ENCODE measurements around the gene NKTR. TPM values are rescaled to one million over a fixed set of nuclear protein-coding genes. Genes with fewer than 3 reads are reported as not detected.

Gene NKTR
- total RNA-seq, 1 donor: 80.3 TPM

- peaks cover 12% of the 10 kb centered on the region for H3K4me1 ChIP-seq (ENCODE audit: insufficient read depth, low read length)
- peak; percentile 100 for DNase-seq (ENCODE audit: insufficient read length, low spot score, missing footprints)
- no peaks in the 10 kb centered on the region for H4K20me1 ChIP-seq (ENCODE audit: insufficient read depth, low read length)
- peak within 1 kb of the TSS; percentile 96 for H3K4me2 ChIP-seq (ENCODE audit: insufficient read depth, low read length)
- peak within 1 kb of the TSS; percentile 92 for H2AFZ ChIP-seq (ENCODE audit: low read length)
- H3K36me3 ChIP-seq (ENCODE audit: insufficient read depth, low read length): no peaks in the 10 kb centered on the region
- H3K27me3 ChIP-seq (ENCODE audit: insufficient read depth, low read length): no peaks in the 10 kb centered on the region
- peak; percentile 11 for TF ChIP-seq CTCF (IDR thresholded peaks at IDR 0.05; ENCODE audit: extremely low read depth, low read depth, low read length)
- H3K79me2 ChIP-seq (ENCODE audit: insufficient read depth, low read length): peaks cover 45% of the 10 kb centered on the region
- peak within 1 kb of the TSS; percentile 77 for H3K27ac ChIP-seq (ENCODE audit: low read depth, low read length)
- H3K4me3 ChIP-seq (ENCODE audit: insufficient read depth, low read length): peak within 1 kb of the TSS; percentile 97
- H3K9me3 ChIP-seq (ENCODE audit: low read depth, low read length): no peaks in the 10 kb centered on the region
Measured at GRCh38 chr3:42581709-42582473, 18.6 kb upstream of the NKTR start, which contains the start of gene SEC22C. SEC22C (minus strand) TSS chr3:42581967; CDS start chr3:42569046, 12,921 bp downstream.

GRCh38 chr3:42582474-42583070, 17.9 kb upstream of the NKTR start:
- Histone ChIP-seq H4K20me1 (ENCODE audit: insufficient read depth, low read length) (no peaks in the 10 kb centered on the region), H3K4me2 (ENCODE audit: insufficient read depth, low read length) (peak overlapping the region; percentile 96), H3K36me3 (ENCODE audit: insufficient read depth, low read length) (no peaks in the 10 kb centered on the region), H2AFZ (ENCODE audit: low read length) (peak overlapping the region; percentile 92), H3K27me3 (ENCODE audit: insufficient read depth, low read length) (no peaks in the 10 kb centered on the region), H3K9me3 (ENCODE audit: low read depth, low read length) (no peaks in the 10 kb centered on the region), H3K27ac (ENCODE audit: low read depth, low read length) (peak overlapping the region; percentile 77), H3K4me1 (ENCODE audit: insufficient read depth, low read length) (peaks cover 12% of the 10 kb centered on the region), H3K4me3 (ENCODE audit: insufficient read depth, low read length) (peak overlapping the region; percentile 97), H3K79me2 (ENCODE audit: insufficient read depth, low read length) (peaks cover 39% of the 10 kb centered on the region)
- no peak for TF ChIP-seq CTCF (IDR thresholded peaks at IDR 0.05; ENCODE audit: extremely low read depth, low read depth, low read length)
- DNase-seq (ENCODE audit: insufficient read length, low spot score, missing footprints): no peak

GRCh38 chr3:42588625-42589024, 11.9 kb upstream of the NKTR start:
- no peak overlapping the region for H2AFZ ChIP-seq (ENCODE audit: low read length)
- no peak overlapping the region for H3K27ac ChIP-seq (ENCODE audit: low read depth, low read length)
- peaks cover 21% of the 10 kb centered on the region for H3K79me2 ChIP-seq (ENCODE audit: insufficient read depth, low read length)
- H3K27me3 ChIP-seq (ENCODE audit: insufficient read depth, low read length): no peaks in the 10 kb centered on the region
- no peak overlapping the region for H3K4me2 ChIP-seq (ENCODE audit: insufficient read depth, low read length)
- H3K36me3 ChIP-seq (ENCODE audit: insufficient read depth, low read length): peaks cover 3% of the 10 kb centered on the region
- H4K20me1 ChIP-seq (ENCODE audit: insufficient read depth, low read length): no peaks in the 10 kb centered on the region
- DNase-seq (ENCODE audit: insufficient read length, low spot score, missing footprints): no peak
- no peaks in the 10 kb centered on the region for H3K9me3 ChIP-seq (ENCODE audit: low read depth, low read length)
- peaks cover 12% of the 10 kb centered on the region for H3K4me1 ChIP-seq (ENCODE audit: insufficient read depth, low read length)
- no peak overlapping the region for H3K4me3 ChIP-seq (ENCODE audit: insufficient read depth, low read length)
- TF ChIP-seq CTCF (IDR thresholded peaks at IDR 0.05; ENCODE audit: extremely low read depth, low read depth, low read length): no peak
